Esophagus squamous epithelium (tissue), 4 donors: ENCODE data around the gene FBXW11.

ENCODE experiments used
- POLR2A ChIP-seq, 4 donors: fragments of 450-650 bp; IDR thresholded peaks; one replicate each; pipeline ENCODE4 v1.6.1; 2017; ENCODE audit warnings: antibody characterized with exemption in 4 of 4, mild to moderate bottlenecking in 4 of 4, moderate library complexity in 3 of 4
- TF ChIP-seq, protein P1 (sequence below), 6 experiments: fragments of 450-650 bp in 4 of 6; fragments of 200-600 bp in 2 of 6; sonication (generic) in 2 of 6; IDR thresholded peaks; one replicate each; pipeline ENCODE4 v1.5.1; 2016 to 2019; ENCODE audit warnings: antibody characterized with exemption in 6 of 6, mild to moderate bottlenecking in 4 of 6, moderate library complexity in 4 of 6

GRCh38 chr5:172010278-172010677, 3.8 kb upstream of the FBXW11 start:
- TF ChIP-seq, protein P1, sequence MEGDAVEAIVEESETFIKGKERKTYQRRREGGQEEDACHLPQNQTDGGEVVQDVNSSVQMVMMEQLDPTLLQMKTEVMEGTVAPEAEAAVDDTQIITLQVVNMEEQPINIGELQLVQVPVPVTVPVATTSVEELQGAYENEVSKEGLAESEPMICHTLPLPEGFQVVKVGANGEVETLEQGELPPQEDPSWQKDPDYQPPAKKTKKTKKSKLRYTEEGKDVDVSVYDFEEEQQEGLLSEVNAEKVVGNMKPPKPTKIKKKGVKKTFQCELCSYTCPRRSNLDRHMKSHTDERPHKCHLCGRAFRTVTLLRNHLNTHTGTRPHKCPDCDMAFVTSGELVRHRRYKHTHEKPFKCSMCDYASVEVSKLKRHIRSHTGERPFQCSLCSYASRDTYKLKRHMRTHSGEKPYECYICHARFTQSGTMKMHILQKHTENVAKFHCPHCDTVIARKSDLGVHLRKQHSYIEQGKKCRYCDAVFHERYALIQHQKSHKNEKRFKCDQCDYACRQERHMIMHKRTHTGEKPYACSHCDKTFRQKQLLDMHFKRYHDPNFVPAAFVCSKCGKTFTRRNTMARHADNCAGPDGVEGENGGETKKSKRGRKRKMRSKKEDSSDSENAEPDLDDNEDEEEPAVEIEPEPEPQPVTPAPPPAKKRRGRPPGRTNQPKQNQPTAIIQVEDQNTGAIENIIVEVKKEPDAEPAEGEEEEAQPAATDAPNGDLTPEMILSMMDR (IDR thresholded peaks at IDR 0.05) = no peak
- TF ChIP-seq POLR2A (IDR thresholded peaks at IDR 0.05) = no peak
